ENCODE results near the gene CCSER1.

Gene CCSER1

GRCh38 chr4:91485415-91485814 is 1358.2 kb downstream of the CCSER1 start:
- Histone ChIP-seq H3K4me3 (ENCODE audit: low read length) (no peak overlapping the region), H3K9ac (ENCODE audit: low read length) (no peak overlapping the region), H3K36me3 (ENCODE audit: control insufficient read depth, insufficient read depth, low read length, severe bottlenecking) (no peaks in the 10 kb centered on the region), H3K27me3 (replicated peaks; ENCODE audit: control insufficient read depth, insufficient read depth, low read length) (no peaks in the 10 kb centered on the region), H3K4me1 (ENCODE audit: control insufficient read depth, insufficient read depth, low read length) (no peaks in the 10 kb centered on the region), H3K9me3 (ENCODE audit: control insufficient read depth, low read length) (no peaks in the 10 kb centered on the region)
- DNase-seq (ENCODE audit: low read depth) = no peak

- Histone ChIP-seq H3K27me3 (replicated peaks; ENCODE audit: control insufficient read depth, insufficient read depth, low read length) (no peaks in the 10 kb centered on the region), H3K36me3 (ENCODE audit: control insufficient read depth, insufficient read depth, low read length, severe bottlenecking) (no peaks in the 10 kb centered on the region), H3K9me3 (ENCODE audit: control insufficient read depth, low read length) (peaks cover 9% of the 10 kb centered on the region), H3K4me1 (ENCODE audit: control insufficient read depth, insufficient read depth, low read length) (no peaks in the 10 kb centered on the region), H3K4me3 (ENCODE audit: low read length) (no peak overlapping the region), H3K9ac (ENCODE audit: low read length) (no peak overlapping the region)
- no peak for DNase-seq (ENCODE audit: low read depth)
These were observed 1361.8 kb downstream of the CCSER1 start for GRCh38 chr4:91488946-91489345.

GRCh38 chr4:91497892-91498291 is 1370.7 kb downstream of the CCSER1 start:
- Histone ChIP-seq H3K4me3 (ENCODE audit: low read length) (no peak overlapping the region), H3K9me3 (ENCODE audit: control insufficient read depth, low read length) (peaks cover under 1% of the 10 kb centered on the region), H3K9ac (ENCODE audit: low read length) (no peak overlapping the region), H3K4me1 (ENCODE audit: control insufficient read depth, insufficient read depth, low read length) (no peaks in the 10 kb centered on the region), H3K36me3 (ENCODE audit: control insufficient read depth, insufficient read depth, low read length, severe bottlenecking) (no peaks in the 10 kb centered on the region), H3K27me3 (replicated peaks; ENCODE audit: control insufficient read depth, insufficient read depth, low read length) (no peaks in the 10 kb centered on the region)
- no peak for DNase-seq (ENCODE audit: low read depth)

GRCh38 chr4:91502365-91502764 is 1375.2 kb downstream of the CCSER1 start:
- Histone ChIP-seq H3K4me1 (ENCODE audit: control insufficient read depth, insufficient read depth, low read length) (no peaks in the 10 kb centered on the region), H3K36me3 (ENCODE audit: control insufficient read depth, insufficient read depth, low read length, severe bottlenecking) (no peaks in the 10 kb centered on the region), H3K9me3 (ENCODE audit: control insufficient read depth, low read length) (no peaks in the 10 kb centered on the region), H3K4me3 (ENCODE audit: low read length) (no peak overlapping the region), H3K27me3 (replicated peaks; ENCODE audit: control insufficient read depth, insufficient read depth, low read length) (no peaks in the 10 kb centered on the region), H3K9ac (ENCODE audit: low read length) (no peak overlapping the region)
- no peak for DNase-seq (ENCODE audit: low read depth)

- peaks cover 13% of the 10 kb centered on the region for H3K9me3 ChIP-seq (ENCODE audit: control insufficient read depth, low read length)
- H3K36me3 ChIP-seq (ENCODE audit: control insufficient read depth, insufficient read depth, low read length, severe bottlenecking) = no peaks in the 10 kb centered on the region
- H3K27me3 ChIP-seq (replicated peaks; ENCODE audit: control insufficient read depth, insufficient read depth, low read length) = no peaks in the 10 kb centered on the region
- DNase-seq (ENCODE audit: low read depth) = no peak
- no peak overlapping the region for H3K9ac ChIP-seq (ENCODE audit: low read length)
- H3K4me1 ChIP-seq (ENCODE audit: control insufficient read depth, insufficient read depth, low read length) = no peaks in the 10 kb centered on the region
- no peak overlapping the region for H3K4me3 ChIP-seq (ENCODE audit: low read length)
These were observed 1386.1 kb downstream of the CCSER1 start for GRCh38 chr4:91513326-91513725.

GRCh38 chr4:91519155-91519554 is 1392.0 kb downstream of the CCSER1 start:
- Histone ChIP-seq H3K9ac (ENCODE audit: low read length) (no peak overlapping the region), H3K4me3 (ENCODE audit: low read length) (no peak overlapping the region), H3K27me3 (replicated peaks; ENCODE audit: control insufficient read depth, insufficient read depth, low read length) (no peaks in the 10 kb centered on the region), H3K4me1 (ENCODE audit: control insufficient read depth, insufficient read depth, low read length) (no peaks in the 10 kb centered on the region), H3K36me3 (ENCODE audit: control insufficient read depth, insufficient read depth, low read length, severe bottlenecking) (no peaks in the 10 kb centered on the region), H3K9me3 (ENCODE audit: control insufficient read depth, low read length) (peaks cover 5% of the 10 kb centered on the region)
- DNase-seq (ENCODE audit: low read depth) = no peak

GRCh38 chr4:91525621-91526020 is 1398.4 kb downstream of the CCSER1 start:
- Histone ChIP-seq H3K4me1 (ENCODE audit: control insufficient read depth, insufficient read depth, low read length) (no peaks in the 10 kb centered on the region), H3K9ac (ENCODE audit: low read length) (no peak overlapping the region), H3K4me3 (ENCODE audit: low read length) (no peak overlapping the region), H3K27me3 (replicated peaks; ENCODE audit: control insufficient read depth, insufficient read depth, low read length) (no peaks in the 10 kb centered on the region), H3K9me3 (ENCODE audit: control insufficient read depth, low read length) (no peaks in the 10 kb centered on the region), H3K36me3 (ENCODE audit: control insufficient read depth, insufficient read depth, low read length, severe bottlenecking) (no peaks in the 10 kb centered on the region)
- DNase-seq (ENCODE audit: low read depth) = no peak

GRCh38 chr4:91527056-91527455 is 1399.9 kb downstream of the CCSER1 start:
- H3K9me3 ChIP-seq (ENCODE audit: control insufficient read depth, low read length) = no peaks in the 10 kb centered on the region
- no peaks in the 10 kb centered on the region for H3K36me3 ChIP-seq (ENCODE audit: control insufficient read depth, insufficient read depth, low read length, severe bottlenecking)
- no peaks in the 10 kb centered on the region for H3K4me1 ChIP-seq (ENCODE audit: control insufficient read depth, insufficient read depth, low read length)
- H3K9ac ChIP-seq (ENCODE audit: low read length) = no peak overlapping the region
- no peaks in the 10 kb centered on the region for H3K27me3 ChIP-seq (replicated peaks; ENCODE audit: control insufficient read depth, insufficient read depth, low read length)
- no peak for DNase-seq (ENCODE audit: low read depth)
- no peak overlapping the region for H3K4me3 ChIP-seq (ENCODE audit: low read length)

GRCh38 chr4:91567594-91567993 is 1440.4 kb downstream of the CCSER1 start:
- no peak for DNase-seq (ENCODE audit: low read depth)
- Histone ChIP-seq H3K9ac (ENCODE audit: low read length) (no peak overlapping the region), H3K4me1 (ENCODE audit: control insufficient read depth, insufficient read depth, low read length) (no peaks in the 10 kb centered on the region), H3K27me3 (replicated peaks; ENCODE audit: control insufficient read depth, insufficient read depth, low read length) (no peaks in the 10 kb centered on the region), H3K9me3 (ENCODE audit: control insufficient read depth, low read length) (peaks cover 13% of the 10 kb centered on the region), H3K36me3 (ENCODE audit: control insufficient read depth, insufficient read depth, low read length, severe bottlenecking) (no peaks in the 10 kb centered on the region), H3K4me3 (ENCODE audit: low read length) (no peak overlapping the region)

GRCh38 chr4:91577864-91578263 is 1450.7 kb downstream of the CCSER1 start:
- Histone ChIP-seq H3K36me3 (ENCODE audit: control insufficient read depth, insufficient read depth, low read length, severe bottlenecking) (no peaks in the 10 kb centered on the region), H3K4me3 (ENCODE audit: low read length) (no peak overlapping the region), H3K9ac (ENCODE audit: low read length) (no peak overlapping the region), H3K4me1 (ENCODE audit: control insufficient read depth, insufficient read depth, low read length) (no peaks in the 10 kb centered on the region), H3K9me3 (ENCODE audit: control insufficient read depth, low read length) (no peaks in the 10 kb centered on the region), H3K27me3 (replicated peaks; ENCODE audit: control insufficient read depth, insufficient read depth, low read length) (no peaks in the 10 kb centered on the region)
- DNase-seq (ENCODE audit: low read depth) = no peak

- no peak for DNase-seq (ENCODE audit: low read depth)
- no peaks in the 10 kb centered on the region for H3K27me3 ChIP-seq (replicated peaks; ENCODE audit: control insufficient read depth, insufficient read depth, low read length)
- H3K4me1 ChIP-seq (ENCODE audit: control insufficient read depth, insufficient read depth, low read length) = no peaks in the 10 kb centered on the region
- no peak overlapping the region for H3K9ac ChIP-seq (ENCODE audit: low read length)
- no peaks in the 10 kb centered on the region for H3K9me3 ChIP-seq (ENCODE audit: control insufficient read depth, low read length)
- no peaks in the 10 kb centered on the region for H3K36me3 ChIP-seq (ENCODE audit: control insufficient read depth, insufficient read depth, low read length, severe bottlenecking)
- H3K4me3 ChIP-seq (ENCODE audit: low read length) = no peak overlapping the region
These were observed 1463.1 kb downstream of the CCSER1 start for GRCh38 chr4:91590260-91590659.

GRCh38 chr4:91592125-91592524 is 1464.9 kb downstream of the CCSER1 start:
- Histone ChIP-seq H3K9ac (ENCODE audit: low read length) (no peak overlapping the region), H3K36me3 (ENCODE audit: control insufficient read depth, insufficient read depth, low read length, severe bottlenecking) (no peaks in the 10 kb centered on the region), H3K9me3 (ENCODE audit: control insufficient read depth, low read length) (no peaks in the 10 kb centered on the region), H3K4me3 (ENCODE audit: low read length) (no peak overlapping the region), H3K27me3 (replicated peaks; ENCODE audit: control insufficient read depth, insufficient read depth, low read length) (no peaks in the 10 kb centered on the region), H3K4me1 (ENCODE audit: control insufficient read depth, insufficient read depth, low read length) (no peaks in the 10 kb centered on the region)
- DNase-seq (ENCODE audit: low read depth) = no peak

All from adipocyte (in vitro differentiated cells).